ENCODE data around the gene SNRPA.

SNRPA gene

DNA sequence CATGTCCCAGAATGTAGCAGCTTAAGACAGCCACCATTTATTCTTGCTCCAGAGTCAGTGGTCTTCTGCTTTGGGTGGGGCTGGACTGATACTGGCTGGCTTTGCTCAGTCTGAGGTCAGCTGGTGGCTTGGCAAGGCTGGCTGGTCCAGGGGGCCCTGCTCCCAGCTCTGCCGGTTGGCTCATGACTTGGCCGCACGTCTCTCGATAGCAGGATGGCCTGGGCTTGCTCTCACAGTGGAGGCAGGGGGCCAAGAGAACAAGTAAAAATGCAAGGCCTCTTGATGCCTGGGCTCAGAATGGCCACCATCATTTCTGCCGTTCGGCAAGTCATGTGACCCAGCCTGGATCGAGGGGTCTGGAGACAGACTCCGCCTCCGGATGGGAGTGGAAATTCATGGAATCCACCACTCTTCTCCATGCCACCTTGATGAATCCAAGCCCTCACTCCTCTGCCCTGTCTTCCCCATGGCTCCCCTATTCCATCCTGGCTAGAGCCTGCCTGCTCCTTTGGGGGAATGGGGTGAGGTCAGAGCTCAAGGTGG, 13.8 kb upstream of the SNRPA start:
- H3K36me3 ChIP-seq (ENCODE audit: insufficient read depth, low read length) = no peaks in the 10 kb centered on the region

DNA sequence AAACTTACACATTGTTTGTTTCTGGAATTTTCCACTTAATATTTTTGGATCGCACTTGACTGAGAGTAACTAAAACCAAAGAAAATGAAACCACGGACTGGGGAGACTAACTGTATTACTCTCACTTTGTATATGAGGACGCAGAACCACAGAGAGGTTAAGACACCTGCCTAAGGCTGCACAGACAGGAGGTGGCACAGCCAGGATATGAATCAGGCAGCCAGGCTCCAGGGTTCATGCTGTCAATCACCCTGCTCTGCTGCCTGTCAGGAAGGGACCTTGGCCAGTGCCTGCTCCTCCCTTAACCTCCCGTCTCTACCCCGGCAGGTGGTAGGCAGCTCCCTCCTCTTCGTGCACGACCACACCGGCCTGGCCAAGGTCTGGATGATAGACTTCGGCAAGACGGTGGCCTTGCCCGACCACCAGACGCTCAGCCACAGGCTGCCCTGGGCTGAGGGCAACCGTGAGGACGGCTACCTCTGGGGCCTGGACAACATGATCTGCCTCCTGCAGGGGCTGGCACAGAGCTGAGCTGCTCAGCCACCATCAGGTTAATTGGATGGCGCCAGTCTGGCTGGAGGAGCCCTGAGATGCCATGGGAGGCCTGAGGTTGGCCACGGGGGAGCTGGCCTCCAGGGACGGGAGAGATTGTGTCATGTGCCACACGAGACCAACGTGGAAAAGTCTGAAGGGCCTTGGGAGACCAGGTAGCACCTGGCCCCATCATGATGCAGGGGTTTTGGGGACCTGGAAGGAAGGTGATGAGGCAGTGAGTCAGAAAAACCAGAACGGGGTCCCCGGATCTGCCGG, 11.8 kb upstream of the SNRPA start:
- no peak overlapping the region for H3K9ac ChIP-seq (ENCODE audit: low read depth, low read length, poor library complexity, severe bottlenecking)
- H3K4me2 ChIP-seq (ENCODE audit: low read depth, low read length, poor library complexity, severe bottlenecking) = no peak overlapping the region
- H2AFZ ChIP-seq (ENCODE audit: low read length) = no peak overlapping the region
- H3K4me1 ChIP-seq (ENCODE audit: insufficient read depth, low read length, poor library complexity, severe bottlenecking) = no peaks in the 10 kb centered on the region
- H3F3A ChIP-seq (ENCODE audit: low read depth) = no peaks in the 10 kb centered on the region
- no peaks in the 10 kb centered on the region for H3K36me3 ChIP-seq (ENCODE audit: insufficient read depth, low read length)
- no peaks in the 10 kb centered on the region for H3K27me3 ChIP-seq (ENCODE audit: insufficient read depth, low read length, poor library complexity, severe bottlenecking)
- no peaks in the 10 kb centered on the region for H3K79me2 ChIP-seq (ENCODE audit: insufficient read depth, low read length)
- H3K4me3 ChIP-seq (ENCODE audit: low read length, poor library complexity, severe bottlenecking) = no peak overlapping the region
- TF ChIP-seq, protein P1, sequence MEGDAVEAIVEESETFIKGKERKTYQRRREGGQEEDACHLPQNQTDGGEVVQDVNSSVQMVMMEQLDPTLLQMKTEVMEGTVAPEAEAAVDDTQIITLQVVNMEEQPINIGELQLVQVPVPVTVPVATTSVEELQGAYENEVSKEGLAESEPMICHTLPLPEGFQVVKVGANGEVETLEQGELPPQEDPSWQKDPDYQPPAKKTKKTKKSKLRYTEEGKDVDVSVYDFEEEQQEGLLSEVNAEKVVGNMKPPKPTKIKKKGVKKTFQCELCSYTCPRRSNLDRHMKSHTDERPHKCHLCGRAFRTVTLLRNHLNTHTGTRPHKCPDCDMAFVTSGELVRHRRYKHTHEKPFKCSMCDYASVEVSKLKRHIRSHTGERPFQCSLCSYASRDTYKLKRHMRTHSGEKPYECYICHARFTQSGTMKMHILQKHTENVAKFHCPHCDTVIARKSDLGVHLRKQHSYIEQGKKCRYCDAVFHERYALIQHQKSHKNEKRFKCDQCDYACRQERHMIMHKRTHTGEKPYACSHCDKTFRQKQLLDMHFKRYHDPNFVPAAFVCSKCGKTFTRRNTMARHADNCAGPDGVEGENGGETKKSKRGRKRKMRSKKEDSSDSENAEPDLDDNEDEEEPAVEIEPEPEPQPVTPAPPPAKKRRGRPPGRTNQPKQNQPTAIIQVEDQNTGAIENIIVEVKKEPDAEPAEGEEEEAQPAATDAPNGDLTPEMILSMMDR (conservative IDR thresholded peaks at IDR 0.05; ENCODE audit: low read length) = no peak
- TF ChIP-seq EZH2phosphoT487 (IDR thresholded peaks at IDR 0.05; ENCODE audit: borderline replicate concordance) = no peak
- H3K9me3 ChIP-seq (ENCODE audit: insufficient read depth, low read depth, low read length) = no peaks in the 10 kb centered on the region
- no peaks in the 10 kb centered on the region for H3K9me2 ChIP-seq (replicated peaks; ENCODE audit: low read depth, low read length)
- no peaks in the 10 kb centered on the region for H4K20me1 ChIP-seq (ENCODE audit: insufficient read depth, low read length, poor library complexity, severe bottlenecking)

More for the DNA sequence above, 13.8 kb upstream of the SNRPA start:
- Histone ChIP-seq H3K4me3 (ENCODE audit: low read length, poor library complexity, severe bottlenecking) (no peak overlapping the region), H2AFZ (ENCODE audit: low read length) (no peak overlapping the region), H3K9me2 (replicated peaks; ENCODE audit: low read depth, low read length) (no peaks in the 10 kb centered on the region), H3K79me2 (ENCODE audit: insufficient read depth, low read length) (no peaks in the 10 kb centered on the region), H3K9ac (ENCODE audit: low read depth, low read length, poor library complexity, severe bottlenecking) (no peak overlapping the region), H3K4me2 (ENCODE audit: low read depth, low read length, poor library complexity, severe bottlenecking) (no peak overlapping the region), H3K27me3 (ENCODE audit: insufficient read depth, low read length, poor library complexity, severe bottlenecking) (no peaks in the 10 kb centered on the region), H4K20me1 (ENCODE audit: insufficient read depth, low read length, poor library complexity, severe bottlenecking) (no peaks in the 10 kb centered on the region), H3K4me1 (ENCODE audit: insufficient read depth, low read length, poor library complexity, severe bottlenecking) (no peaks in the 10 kb centered on the region), H3K9me3 (ENCODE audit: insufficient read depth, low read depth, low read length) (no peaks in the 10 kb centered on the region), H3F3A (ENCODE audit: low read depth) (no peaks in the 10 kb centered on the region)
- TF ChIP-seq, protein P1 (conservative IDR thresholded peaks at IDR 0.05; ENCODE audit: low read length) = no peak
- TF ChIP-seq EZH2phosphoT487 (IDR thresholded peaks at IDR 0.05; ENCODE audit: borderline replicate concordance) = no peak

DNA sequence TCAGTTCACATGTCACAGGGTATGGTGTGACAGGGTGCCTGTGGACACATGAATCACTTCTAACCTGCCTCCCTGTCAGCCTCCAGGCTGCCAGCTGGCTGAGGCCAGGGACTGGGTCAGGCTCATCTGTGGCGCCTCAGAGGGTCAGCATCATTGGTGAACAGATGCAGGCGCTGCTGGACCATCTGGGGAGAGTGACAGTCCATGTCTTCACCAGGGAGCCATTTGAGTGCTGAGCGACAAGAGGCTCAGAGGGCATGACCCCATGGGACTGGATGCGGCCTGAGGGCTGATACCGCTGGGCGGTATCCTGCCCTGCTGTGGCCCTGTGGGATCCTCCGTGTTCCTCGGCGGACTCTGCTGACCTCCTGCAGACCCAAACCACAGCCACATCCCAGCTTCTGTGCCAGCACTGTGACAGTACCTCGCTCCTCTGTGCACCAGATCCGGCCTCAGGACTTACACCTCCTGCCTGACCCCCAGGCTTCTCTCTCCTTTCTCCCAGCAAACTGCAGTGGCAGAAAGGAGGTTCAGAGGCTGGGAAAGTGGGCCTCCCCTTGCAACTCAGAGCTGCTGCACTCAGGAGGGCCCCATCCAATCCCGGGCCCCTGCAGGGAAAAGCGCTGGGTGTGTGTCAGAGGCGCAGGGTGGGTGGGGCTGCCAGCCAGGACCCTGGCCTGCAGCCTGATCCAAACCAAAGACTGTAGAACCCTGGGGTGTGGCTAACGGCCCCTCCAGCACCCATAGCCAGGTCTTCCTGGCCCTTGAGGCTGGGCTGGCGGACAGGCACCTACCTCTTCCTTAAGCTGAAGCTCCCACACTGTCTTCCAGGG, 10.9 kb upstream of the SNRPA start:
- Histone ChIP-seq H3K27me3 (ENCODE audit: insufficient read depth, low read length, poor library complexity, severe bottlenecking) (no peaks in the 10 kb centered on the region), H3K9ac (ENCODE audit: low read depth, low read length, poor library complexity, severe bottlenecking) (no peak overlapping the region)

More for the DNA sequence above, 10.9 kb upstream of the SNRPA start:
- no peak overlapping the region for H2AFZ ChIP-seq (ENCODE audit: low read length)
- H3K36me3 ChIP-seq (ENCODE audit: insufficient read depth, low read length) = no peaks in the 10 kb centered on the region
- H3K4me1 ChIP-seq (ENCODE audit: insufficient read depth, low read length, poor library complexity, severe bottlenecking) = no peaks in the 10 kb centered on the region
- no peak overlapping the region for H3K4me3 ChIP-seq (ENCODE audit: low read length, poor library complexity, severe bottlenecking)
- H4K20me1 ChIP-seq (ENCODE audit: insufficient read depth, low read length, poor library complexity, severe bottlenecking) = no peaks in the 10 kb centered on the region
- no peaks in the 10 kb centered on the region for H3K9me2 ChIP-seq (replicated peaks; ENCODE audit: low read depth, low read length)
- no peaks in the 10 kb centered on the region for H3K9me3 ChIP-seq (ENCODE audit: insufficient read depth, low read depth, low read length)
- no peaks in the 10 kb centered on the region for H3K79me2 ChIP-seq (ENCODE audit: insufficient read depth, low read length)
- no peak overlapping the region for H3K4me2 ChIP-seq (ENCODE audit: low read depth, low read length, poor library complexity, severe bottlenecking)
- no peaks in the 10 kb centered on the region for H3F3A ChIP-seq (ENCODE audit: low read depth)
- no peak for TF ChIP-seq EZH2phosphoT487 (IDR thresholded peaks at IDR 0.05; ENCODE audit: borderline replicate concordance)
- TF ChIP-seq, protein P1 (conservative IDR thresholded peaks at IDR 0.05; ENCODE audit: low read length) = no peak

Measured in Loucy (cell line).